NCI-H1417 (cell line): ENCODE results near the gene THRSP.
"Not testable (repeated sequence)": the region's sequence is repeated elsewhere in the genome, so short reads cannot be mapped to it uniquely, and the experiment has no call there.

ENCODE experiments used
- DNase-seq, 3 experiments: peaks; one replicate each; lab custom pipeline; 2025; lab: John Stamatoyannopoulos, UW

THRSP gene

DNA sequence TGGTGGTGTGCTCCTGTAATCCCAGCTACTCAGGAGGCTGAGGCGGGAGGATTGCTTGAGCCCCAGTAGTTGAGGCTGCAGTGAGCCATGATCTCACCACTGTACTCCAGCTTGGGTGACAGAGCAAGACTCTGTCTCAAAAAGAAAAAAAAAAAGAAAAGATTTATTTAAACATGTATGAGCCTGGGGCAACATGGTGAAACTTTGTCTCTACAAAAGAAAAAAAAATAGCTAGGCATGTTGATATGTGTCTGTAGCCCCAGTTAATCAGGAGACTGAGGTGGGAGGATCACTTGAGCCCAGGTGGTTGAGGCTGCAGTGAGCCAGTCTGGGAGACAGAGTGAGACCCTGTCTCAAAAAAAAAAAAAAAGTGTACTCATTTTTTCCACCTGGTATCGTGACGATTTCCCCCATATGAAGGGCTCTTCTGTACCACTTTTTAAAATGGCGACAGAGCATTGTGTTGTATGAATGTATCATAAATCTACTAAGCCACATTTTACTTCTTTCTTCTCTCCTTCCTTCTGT lies 24.2 kb upstream of the THRSP start:
- DNase-seq, result no peak

DNA sequence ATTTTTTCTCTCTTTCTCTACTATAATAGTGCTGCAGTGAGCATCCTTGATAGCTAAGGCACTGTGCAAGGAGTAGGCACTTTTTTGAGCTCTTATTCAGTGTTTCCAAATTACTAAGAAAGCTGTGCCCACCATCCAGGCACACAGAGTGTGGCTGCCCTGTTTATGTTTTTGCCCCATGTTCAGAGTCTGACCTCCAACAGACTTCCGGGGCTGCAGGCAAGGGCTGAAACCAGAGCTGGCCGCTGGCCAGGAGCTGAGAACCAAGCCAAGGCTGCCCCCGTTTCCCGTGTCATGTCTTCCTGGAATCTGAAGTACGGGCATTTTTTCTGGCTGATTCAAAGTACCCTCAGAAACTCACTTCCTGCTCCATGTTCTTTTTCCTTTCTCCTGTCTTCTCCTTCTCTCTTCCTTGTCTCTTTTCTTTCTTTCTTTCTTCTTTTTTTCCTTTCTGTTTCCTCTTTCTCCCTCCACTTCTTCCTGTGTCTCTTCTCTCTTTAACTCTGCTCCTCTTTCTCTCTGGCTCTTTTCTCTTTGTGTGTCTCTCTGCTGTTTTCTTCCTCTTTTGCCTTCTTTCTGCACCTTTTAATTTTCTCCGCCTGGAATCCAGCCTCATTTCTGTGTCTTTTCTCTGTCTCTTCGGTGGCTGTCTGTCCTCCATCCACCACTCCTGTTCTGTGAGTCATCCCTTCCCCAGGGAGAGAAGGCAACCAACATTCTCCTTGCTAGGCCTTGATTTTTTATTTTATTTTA lies 23.6 kb upstream of the THRSP start:
- peak; percentile 33 to 71 (median 45) for DNase-seq

DNA sequence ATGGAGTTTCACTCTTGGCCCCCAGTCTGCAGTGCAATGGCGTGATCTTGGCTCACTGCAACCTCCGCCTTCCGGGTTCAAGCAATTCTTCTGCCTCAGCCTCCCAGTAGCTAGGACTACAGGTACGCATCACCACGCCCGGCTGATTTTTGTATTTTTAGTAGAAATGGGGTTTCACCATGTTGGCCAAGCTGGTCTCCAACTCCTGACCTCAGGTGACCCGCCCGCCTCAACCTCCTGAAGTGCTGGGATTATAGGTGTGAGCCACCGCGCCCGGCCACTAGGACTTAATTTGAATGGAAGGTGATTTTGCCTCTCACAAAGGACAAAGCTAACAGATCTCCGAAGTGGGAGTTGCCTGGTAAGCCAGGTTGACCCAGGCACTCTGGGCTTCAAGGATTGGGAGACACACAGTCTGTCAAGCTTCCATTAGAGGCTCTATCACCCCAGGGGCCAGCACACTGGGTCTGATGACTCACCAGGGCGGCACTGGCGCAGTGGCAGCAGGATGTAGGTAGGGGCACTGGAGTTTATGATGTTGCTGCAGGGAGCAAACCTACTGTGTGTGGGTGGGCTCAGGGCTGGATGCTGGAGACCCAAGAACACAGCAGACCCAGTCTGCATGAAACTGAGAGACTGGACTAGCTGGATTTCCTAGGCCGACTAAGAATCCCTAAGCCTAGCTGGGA lies 22.8 kb upstream of the THRSP start:
- DNase-seq, result no peak

DNA sequence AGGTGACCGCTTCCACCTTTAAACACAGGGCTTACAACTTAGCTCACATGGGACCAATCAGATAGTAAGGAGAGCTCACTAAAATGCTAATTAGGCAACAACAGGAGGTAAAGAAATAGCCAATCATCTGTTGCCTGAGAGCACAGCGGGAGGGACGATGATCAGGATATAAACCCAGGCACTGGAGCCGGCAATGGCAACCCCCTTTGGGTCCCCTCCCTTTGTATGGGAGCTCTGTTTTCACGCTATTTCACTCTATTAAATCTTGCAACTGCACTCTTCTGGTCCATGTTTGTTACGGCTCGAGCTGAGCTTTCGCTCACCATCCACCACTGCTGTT lies 22.3 kb upstream of the THRSP start:
- DNase-seq, result not testable (repeated sequence)

DNA sequence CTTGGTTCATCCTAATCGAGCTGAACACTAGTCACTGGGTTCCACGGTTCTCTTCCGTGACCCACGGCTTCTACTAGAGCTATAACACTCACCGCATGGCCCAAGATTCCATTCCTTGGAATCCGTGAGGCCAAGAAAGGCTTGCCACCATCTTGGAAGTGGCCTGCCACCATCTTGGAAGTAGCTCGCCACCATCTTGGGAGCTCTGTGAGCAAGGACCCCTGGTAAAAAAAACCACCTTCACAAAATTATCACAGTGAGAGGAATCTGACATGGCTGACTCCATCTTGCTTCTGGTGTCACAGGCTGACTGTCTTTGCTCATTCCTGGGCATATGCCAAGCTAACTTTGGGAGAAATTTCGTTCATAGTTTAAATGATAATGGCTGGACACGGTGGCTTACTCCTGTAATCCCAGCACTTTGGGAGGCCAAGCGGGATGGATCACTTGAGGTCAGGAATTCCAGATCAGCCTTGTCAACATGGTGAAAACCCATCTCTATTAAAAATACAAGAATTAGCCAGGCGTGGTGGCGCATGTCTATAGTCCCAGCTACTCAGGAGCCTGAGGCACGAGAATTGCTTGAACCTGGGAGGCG lies 21.7 kb upstream of the THRSP start:
- no peak for DNase-seq

DNA sequence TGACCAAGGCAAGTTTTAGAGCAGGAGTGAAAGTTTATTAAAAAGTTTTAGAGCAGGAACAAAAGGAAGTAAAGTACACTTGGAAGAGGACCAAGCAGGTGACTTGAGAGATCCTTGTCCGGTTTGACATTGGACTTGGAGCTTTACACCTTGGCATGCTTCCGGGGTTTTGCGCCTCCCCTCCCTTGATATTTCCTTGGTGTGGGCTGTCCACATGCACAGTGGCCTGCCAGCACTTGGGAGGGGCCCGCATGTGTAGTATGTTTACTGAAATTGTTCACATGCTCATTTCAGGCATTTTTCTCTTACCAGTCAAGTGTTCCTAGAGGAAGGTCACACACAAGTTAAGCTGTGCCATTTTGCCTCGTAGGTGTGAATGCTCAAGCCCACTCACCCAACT lies 19.0 kb upstream of the THRSP start:
- DNase-seq, result no peak

DNA sequence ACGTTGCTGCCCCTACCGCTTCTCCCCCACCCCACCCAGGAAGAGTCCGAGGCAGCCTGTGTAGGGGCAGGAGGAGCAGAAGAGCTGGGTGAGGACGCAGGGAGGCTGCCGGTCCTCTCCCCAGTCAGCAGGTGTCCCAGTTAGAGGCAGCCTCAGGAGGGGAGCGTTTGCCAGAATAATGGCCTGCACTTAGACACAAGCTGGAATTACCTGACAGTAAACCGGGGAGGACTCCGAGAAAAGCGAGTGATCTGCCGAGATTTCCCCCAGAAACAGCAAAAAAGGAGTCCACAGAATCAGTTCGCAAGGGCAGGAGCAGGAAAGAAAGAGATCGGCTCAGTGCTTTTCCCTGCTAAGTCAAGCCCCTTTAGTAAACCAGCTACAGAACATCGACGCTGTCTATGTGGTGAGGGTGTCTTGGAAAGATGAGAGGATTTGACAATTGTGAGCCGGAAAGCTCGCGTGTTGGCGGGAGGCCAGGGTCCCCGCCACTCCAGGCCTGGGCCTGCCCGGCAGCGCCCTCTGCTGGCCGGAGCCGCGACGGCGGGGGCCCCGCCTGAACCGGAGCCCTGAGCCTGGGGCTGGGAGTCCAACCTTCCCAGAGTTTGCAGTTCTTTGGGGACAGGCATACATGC lies 17.7 kb upstream of the THRSP start:
- peak; percentile 84 to 90 (median 86) for DNase-seq

DNA sequence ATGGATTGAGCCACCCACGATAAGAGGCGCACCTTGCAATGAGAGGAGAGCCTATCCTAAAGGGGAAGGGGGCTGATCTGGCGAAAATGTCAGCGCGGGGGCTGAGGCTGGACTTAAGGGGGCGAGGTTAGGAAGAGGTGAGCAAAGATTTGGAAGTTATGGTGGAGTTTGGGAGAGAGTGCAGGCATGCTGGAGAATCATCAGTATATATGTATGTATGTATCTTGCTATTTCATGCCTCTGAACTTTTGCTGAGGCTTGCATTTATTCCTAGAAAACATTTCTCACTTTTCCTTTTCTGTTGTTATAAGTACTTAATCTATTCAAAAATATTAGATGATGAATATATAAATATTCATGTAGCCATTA lies 17.2 kb upstream of the THRSP start:
- DNase-seq, result no peak

DNA sequence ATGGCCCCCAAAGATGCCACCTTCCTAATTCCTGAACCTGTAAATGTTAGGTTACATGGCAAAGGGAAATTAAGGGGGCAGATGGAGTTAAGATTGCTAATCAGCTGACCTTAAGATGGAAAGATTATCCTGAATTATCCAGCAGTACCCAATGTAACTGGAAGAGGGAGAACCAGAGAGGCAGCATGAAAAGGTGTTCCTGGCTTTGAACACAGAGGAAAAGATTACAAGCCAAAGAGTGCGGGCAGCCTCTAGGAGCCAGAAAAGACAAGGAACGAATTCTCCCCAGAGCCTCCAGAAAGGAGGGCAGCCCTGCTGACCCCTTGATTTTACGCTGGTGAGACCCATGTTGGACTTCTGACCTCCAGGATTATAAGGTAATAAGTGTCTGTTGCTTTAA lies 15.1 kb upstream of the THRSP start:
- DNase-seq, result no peak

DNA sequence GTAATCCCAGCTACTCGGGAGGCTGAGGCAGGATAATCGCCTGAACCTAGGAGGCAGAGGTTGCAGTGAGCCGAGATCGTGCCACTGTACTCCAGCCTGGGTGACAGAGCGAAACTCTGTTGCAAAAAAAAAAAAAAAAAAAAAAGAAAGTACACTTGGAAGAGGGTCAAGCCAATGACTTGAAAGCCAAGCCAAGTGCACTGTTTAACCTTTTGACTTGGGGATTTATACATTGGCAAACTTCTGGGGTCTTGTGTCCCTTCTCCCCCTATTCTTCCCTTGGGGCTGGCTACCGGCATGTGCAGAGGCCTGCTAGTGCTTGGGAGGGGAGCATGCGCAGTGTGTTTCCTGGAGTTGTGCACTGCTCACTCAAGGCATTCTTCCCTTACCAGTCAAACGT lies 14.3 kb upstream of the THRSP start:
- no peak for DNase-seq

DNA sequence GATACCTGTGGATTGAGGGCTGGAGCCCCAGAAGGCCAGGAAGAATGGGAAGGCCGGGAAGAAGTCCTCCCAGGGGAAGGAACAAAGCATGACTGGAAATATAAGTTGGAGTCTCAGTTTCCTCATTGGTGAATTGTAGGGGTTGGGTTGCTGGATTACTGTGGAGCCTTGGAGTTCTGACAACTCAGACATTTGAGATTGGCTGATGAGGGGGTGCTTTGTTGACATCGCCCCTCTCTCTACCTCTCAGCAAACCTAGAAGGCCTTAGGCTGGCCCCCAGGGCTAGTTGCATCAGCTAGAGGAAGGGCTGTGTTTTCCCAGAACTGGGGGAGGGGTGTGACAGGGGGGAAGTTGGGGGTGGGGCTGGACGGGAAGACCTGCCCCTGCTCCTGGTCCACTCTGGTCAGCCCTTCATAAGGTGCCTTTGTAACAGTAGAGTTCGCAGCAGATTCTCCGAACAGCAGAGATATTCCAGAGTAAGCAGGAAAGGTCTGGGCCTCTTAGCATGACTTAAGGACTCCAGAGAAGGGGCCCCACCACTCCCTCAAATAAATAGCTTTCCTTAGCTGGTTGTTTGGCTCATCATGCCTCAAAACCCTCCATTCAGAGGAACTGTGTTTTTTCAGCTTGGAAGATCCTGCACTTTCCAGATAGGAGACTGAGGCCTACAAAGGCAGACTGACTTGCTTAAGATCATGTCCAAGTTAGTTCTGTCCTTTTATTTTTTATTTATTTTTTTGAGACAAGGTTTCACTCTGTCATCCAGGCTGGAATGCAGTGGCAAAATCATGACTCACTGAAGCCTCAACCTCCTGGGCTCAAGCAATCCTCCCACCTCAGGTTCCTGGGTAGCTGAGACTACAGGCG lies 12.5 kb upstream of the THRSP start:
- DNase-seq, result no peak

DNA sequence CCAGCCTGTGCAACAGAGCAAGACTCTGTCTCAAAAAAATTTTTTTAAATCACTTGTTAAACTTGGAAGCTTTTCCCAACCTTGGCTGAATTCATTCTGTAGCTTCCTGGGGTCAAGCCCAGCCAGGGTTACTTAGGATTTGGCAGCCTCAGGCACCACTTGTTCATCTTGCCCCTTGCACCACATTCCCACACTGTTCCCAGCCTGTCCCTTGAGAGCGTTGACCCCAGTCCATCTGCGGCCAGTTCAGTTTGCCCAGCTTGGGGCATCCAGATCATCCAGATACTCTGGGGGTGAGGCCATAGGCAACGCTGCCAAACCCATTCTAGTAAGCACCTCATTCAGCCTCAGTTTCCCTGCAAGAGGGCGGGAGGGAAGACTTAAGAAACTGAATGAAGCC lies 8.7 kb upstream of the THRSP start:
- DNase-seq, result no peak

DNA sequence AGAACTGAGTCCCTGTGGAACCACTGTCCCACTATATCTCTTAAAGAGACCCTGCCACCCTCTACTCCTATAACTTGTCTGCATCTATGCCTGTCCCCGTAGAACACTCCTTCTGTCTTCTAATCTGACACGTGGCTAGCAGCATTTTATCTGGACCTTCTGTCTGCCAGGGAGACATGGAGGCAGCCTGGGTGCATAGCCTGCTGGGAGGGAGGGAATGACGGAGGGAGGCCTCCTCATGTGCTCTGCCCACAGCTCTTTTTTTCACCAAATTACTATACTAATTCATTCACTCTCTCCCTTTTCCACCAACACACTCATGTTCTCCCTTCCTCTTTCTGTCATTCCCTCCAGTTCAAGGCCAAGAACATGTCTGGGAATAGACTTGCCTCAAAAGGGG lies 7.6 kb upstream of the THRSP start:
- DNase-seq, result no peak

DNA sequence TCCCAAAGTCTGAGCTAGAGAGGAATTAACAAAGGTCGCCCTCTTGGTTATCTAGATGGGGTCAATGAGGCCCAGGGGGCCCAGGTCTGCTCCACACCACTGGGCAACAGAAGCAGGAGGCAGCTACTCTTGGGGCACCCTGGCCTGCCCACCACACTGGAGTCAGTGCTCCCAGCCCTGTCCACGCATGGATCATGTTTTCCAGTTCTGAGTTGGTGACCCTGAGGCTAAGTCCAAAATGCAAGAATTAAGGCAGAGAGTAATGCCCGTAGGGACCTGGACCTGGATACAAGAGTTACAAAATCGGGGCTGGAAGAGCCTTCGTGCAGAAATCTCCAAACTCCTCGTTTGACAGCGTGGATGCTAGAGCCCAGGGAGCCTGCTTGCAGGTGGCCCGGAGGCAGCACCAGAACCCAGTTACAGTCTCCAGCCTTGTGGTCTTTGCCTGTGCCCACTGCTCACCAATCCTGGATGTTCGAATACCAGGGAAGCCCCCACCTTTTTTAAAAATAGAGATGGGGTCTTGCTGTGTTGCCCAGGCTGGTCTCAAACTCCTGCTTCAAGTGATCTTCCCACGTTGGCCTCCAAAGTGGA lies 6.1 kb upstream of the THRSP start:
- DNase-seq, result no peak

DNA sequence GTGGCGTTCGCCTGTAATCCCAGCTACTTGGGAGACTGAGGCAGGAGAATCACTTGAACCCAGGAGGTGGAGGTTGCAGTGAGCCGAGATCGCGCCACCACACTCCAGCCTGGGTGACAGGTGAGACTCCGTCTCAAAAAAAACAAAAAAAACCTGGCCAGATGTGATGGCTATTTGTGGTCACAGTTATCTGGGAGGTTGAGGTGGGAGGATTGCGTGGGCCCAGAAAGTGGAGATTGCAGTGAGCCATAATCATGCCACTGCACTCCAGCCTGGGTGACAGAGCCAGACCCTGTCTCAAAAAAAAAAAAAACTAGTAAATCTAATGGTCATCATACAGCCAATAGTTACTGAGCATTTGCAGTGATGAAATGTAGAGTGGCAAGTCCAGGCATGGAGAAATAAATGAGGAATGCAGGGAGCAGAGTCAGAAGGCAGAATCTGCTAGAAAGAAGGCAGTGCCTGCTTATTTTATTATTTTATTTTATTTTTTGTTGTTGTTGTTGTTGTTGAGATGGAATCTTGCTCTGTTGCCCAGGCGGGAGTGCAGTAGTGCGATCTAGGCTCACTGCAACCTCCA lies 3.8 kb upstream of the THRSP start:
- not testable (repeated sequence) for DNase-seq

DNA sequence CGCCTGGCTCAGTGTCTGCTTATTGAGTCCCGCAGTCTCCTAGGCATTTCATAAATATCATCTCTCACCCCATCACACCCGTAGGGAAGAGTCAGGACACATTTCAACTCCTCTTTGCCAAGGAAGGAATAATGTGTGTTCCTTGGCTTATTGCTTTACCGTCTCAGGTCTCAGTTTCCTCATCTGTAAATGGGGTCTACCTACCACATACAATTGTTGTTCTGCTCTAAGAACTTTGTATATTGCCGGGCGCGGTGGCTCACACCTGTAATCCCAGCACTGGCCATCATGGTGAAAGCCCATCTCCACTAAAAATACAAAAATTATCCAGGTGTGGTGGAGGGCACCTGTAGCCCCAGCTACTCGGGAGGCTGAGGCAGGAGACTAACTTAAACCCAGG lies 3.1 kb upstream of the THRSP start:
- no peak for DNase-seq

DNA sequence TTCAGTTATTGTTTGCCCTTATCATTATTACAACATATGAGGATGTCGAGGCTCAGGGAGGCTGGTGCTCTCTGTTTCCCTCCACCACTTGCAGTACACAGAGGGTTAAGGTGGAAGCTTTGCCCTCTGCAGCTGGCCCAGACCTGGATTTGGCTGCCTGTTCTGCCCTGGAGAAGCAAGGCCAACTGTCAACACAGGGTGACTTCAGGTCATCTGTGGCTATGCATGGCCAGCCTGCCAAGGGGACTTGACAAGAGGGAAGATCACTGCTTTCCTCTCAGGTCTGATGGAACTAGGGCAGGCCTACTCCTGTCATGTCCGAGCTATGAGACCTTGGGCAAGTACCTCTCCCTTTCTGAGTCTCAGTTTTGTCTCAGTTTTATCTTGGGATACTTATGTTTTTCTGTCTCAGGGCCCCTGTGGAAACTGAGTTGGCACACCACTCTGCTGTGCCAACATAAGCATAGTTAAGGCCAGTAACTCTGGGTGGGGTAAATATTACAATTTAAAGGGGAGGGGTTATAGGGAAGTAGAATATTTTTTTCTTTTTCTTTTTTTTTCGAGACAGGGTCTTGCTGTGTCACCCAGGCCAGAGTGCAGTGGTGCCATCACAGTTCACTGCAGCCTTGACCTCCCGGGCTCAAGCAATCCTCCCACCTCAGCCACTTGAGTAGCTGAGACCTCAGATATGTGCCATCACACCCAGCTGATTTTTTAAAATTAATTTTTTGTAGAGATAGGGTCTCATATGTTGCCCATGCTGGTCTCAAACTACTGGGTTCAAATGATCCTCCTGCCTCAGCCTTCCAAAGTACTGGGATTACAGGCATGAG lies 2.4 kb upstream of the THRSP start:
- no peak for DNase-seq

DNA sequence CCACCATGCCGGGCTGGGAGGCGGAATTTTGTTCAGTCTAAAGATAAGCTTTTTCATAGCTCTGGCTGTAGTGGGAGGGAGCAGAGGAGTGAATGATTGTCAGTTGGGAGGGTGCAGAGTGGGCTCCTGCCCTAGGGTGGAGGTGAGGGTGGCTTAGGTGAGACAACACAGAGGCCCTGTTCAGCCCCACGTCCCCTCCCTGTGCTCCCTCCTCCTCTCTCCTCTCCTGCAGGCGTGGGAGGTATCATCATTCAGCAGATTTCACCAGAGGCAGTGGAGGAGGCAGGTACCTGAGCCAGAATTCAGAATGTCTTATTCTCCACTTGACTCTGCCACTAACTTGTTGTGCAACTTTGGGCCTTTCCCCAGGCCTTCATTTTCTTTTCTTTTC lies 1.7 kb upstream of the THRSP start:
- no peak for DNase-seq

DNA sequence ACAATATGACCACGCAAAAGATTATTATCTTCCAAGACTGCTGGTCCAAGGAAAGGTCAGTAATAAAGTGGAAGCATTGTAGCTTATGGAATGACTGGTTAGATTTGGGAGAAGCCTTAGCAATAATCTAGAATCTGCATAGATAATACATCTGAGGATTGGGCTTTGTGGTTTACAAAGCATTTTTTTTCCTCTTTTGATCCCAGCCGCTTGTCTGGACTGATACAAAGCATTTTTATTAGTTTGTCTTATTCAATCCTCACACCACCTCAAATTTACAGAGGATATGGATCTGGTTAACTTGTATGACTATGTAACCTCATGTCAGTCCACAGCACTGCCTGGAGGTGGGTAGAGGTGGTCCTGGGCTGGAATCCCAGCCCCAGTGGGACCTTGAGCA lies 990 bp upstream of the THRSP start:
- DNase-seq, result no peak

DNA sequence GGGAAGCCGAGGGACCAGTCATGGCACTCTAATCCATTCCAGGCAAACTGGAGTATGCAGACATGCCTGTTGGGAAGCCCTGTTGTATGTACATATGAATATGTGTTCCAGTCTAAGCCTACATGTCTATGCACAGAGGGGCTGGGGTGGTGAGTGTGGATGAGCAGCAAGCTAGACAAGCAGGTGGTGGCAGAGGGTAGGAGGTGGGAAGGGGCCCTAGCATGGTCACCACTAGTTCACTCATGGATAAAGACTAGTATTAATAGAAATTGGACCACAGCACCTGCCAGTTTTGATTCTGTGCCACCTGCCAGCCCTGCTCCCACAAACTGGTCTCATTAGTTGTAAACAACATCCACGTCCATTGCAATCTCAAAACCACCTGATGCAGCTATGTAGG lies 1.5 kb downstream of the THRSP start:
- no peak for DNase-seq
